K562 (cell line): Measurements from ENCODE around the gene RTP5. TPM values are rescaled to one million over a fixed set of nuclear protein-coding genes. Genes with fewer than 3 reads are reported as not detected.

Source experiments
- ATAC-seq: fragments of 200-7000 bp; cut with Tn5 transposase; 3 replicates; pipeline ENCODE4 v1.9.1; 2020; ENCODE audit warnings: moderate library complexity
- BruUV-seq: library from RNA; stranded (reverse); fragments of 400-500 nt; replicated peaks from 2 replicates; lab custom pipeline; 2021; lab: Mats Ljungman, UMichigan
- CTCF ChIA-PET: fragments of 300-600 bp; formaldehyde crosslinking; extraction: SDS; loops from one replicate; lab custom pipeline; 2021; ENCODE audit warnings: low intra/inter-chr PET ratio; lab: Yijun Ruan, JAX
- POLR2A ChIA-PET: fragments of 300-600, 350-650 bp; sonication (Branson Sonifier 250); formaldehyde crosslinking; extraction: SDS; loops from one replicate; lab custom pipeline; 2021; ENCODE audit warnings: antibody characterized with exemption, inconsistent platforms; lab: Yijun Ruan, JAX
- DNase-seq, 4 experiments: peaks; one replicate each; pipeline versions ENCODE4 v3.0.0 to v3.0.0-alpha.2; 2011 to 2018; ENCODE audit warnings: low spot score in 3 of 4, mixed read lengths in 3 of 4; ENCODE audit errors: extremely low read depth in 1 of 4
- FAIRE-seq: peaks from 2 replicates; lab custom pipeline; 2011; peaks lifted over from hg19 to GRCh38; lab: Jason Lieb, UNC
- H2AFZ ChIP-seq: 2 replicates; pipeline ENCODE4 v1.6.0; 2011; ENCODE audit warnings: low read depth, low read length, control low read depth, inconsistent platforms
- H3K27ac ChIP-seq: fragments of 200-600 bp; 3 replicates; pipeline ENCODE4 v1.8.0; 2011; ENCODE audit warnings: low read depth, mild to moderate bottlenecking, control low read depth, inconsistent platforms, low read length, moderate library complexity, mixed read lengths; ENCODE audit errors: extremely low read depth
- H3K27me3 ChIP-seq, 2 experiments: fragments of 300-600 bp in 1 of 2; 2 replicates in 1 of 2; 3 replicates in 1 of 2; pipeline versions ENCODE4 v1.6.0 to v1.8.0; 2011; ENCODE audit warnings: inconsistent platforms in 2 of 2, low read length in 2 of 2, mild to moderate bottlenecking in 1 of 2, mixed read lengths in 1 of 2, moderate library complexity in 1 of 2; ENCODE audit not compliant: control insufficient read depth in 2 of 2, insufficient read depth in 2 of 2
- H3K36me3 ChIP-seq: fragments of 300-600 bp; 3 replicates; pipeline ENCODE4 v1.8.0; 2011; ENCODE audit warnings: mild to moderate bottlenecking, low read length, inconsistent platforms; ENCODE audit not compliant: control insufficient read depth, insufficient read depth
- H3K4me1 ChIP-seq, 2 experiments: fragments of 200-600 bp in 1 of 2; replicated peaks in 1 of 2; 2 replicates in 1 of 2; 3 replicates in 1 of 2; pipeline versions ENCODE4 v1.5.1 to v1.8.0; 2011; ENCODE audit warnings: inconsistent platforms in 2 of 2, low read length in 2 of 2, mild to moderate bottlenecking in 1 of 2, mixed read lengths in 1 of 2, moderate library complexity in 1 of 2; ENCODE audit not compliant: control insufficient read depth in 2 of 2, insufficient read depth in 2 of 2
- H3K4me2 ChIP-seq: 2 replicates; pipeline ENCODE4 v1.6.1; 2011; ENCODE audit warnings: low read length, control low read depth, inconsistent platforms, mixed read lengths; ENCODE audit not compliant: insufficient read depth
- H3K4me3 ChIP-seq: fragments of 200-600 bp; sonication (generic), shearing (Covaris generic); 2 replicates; pipeline ENCODE4 v1.5.1; 2016; ENCODE audit warnings: control low read depth, inconsistent platforms
- H3K79me2 ChIP-seq: fragments of 200-600 bp; 3 replicates; pipeline ENCODE4 v1.8.0; 2011; ENCODE audit warnings: low read length, inconsistent platforms; ENCODE audit not compliant: control insufficient read depth, insufficient read depth
- H3K9ac ChIP-seq, 2 experiments: 2 replicates each; pipeline versions ENCODE4 v1.6.0 to v1.6.1; 2011; ENCODE audit warnings: low read depth in 2 of 2, low read length in 2 of 2, control low read depth in 1 of 2, inconsistent platforms in 1 of 2, mild to moderate bottlenecking in 1 of 2, mixed read lengths in 1 of 2; ENCODE audit not compliant: insufficient read depth in 1 of 2
- H3K9me1 ChIP-seq: one replicate; pipeline ENCODE4 v1.6.0; 2011; ENCODE audit warnings: inconsistent platforms, mild to moderate bottlenecking, low read length, moderate library complexity; ENCODE audit not compliant: control insufficient read depth, insufficient read depth
- H3K9me3 ChIP-seq: replicated peaks from 2 replicates; pipeline ENCODE4 v1.5.1; 2011; ENCODE audit warnings: low read depth, low read length, inconsistent platforms; ENCODE audit not compliant: control insufficient read depth, insufficient read depth
- H4K20me1 ChIP-seq: replicated peaks from 2 replicates; pipeline ENCODE4 v1.6.1; 2011; ENCODE audit warnings: low read length, inconsistent platforms, mixed read lengths; ENCODE audit not compliant: control insufficient read depth, insufficient read depth
- CBX3 ChIP-seq, 2 experiments: IDR thresholded peaks; 1 replicate in 1 of 2; 2 replicates in 1 of 2; pipeline ENCODE4 v1.6.1; 2012; ENCODE audit warnings: inconsistent platforms in 2 of 2, low read length in 2 of 2, borderline replicate concordance in 1 of 2, control low read depth in 1 of 2
- KAT8 ChIP-seq: fragments of 450-650 bp; IDR thresholded peaks from 2 replicates; pipeline ENCODE4 v1.6.1; 2016; ENCODE audit warnings: low read depth, mild to moderate bottlenecking
- RBM15 ChIP-seq: fragments of 200-400 bp; formaldehyde crosslinking; IDR thresholded peaks from 2 replicates; pipeline ENCODE4 v1.6.1; 2018; ENCODE audit warnings: mild to moderate bottlenecking, low read length, moderate library complexity; ENCODE audit not compliant: insufficient read depth
- TRIM28 ChIP-seq: fragments of 450-650 bp; IDR thresholded peaks from 2 replicates; pipeline ENCODE4 v1.6.1; 2017
- ZFP1 ChIP-seq: fragments of 450-650 bp; formaldehyde crosslinking; IDR thresholded peaks from 2 replicates; pipeline ENCODE4 v1.4.0; 2020; ENCODE audit warnings: mild to moderate bottlenecking, mixed read lengths
- ZNF280A ChIP-seq: fragments of 450-650 bp; IDR thresholded peaks from 2 replicates; pipeline ENCODE4 v1.6.1; 2018; ENCODE audit warnings: mild to moderate bottlenecking, low read depth; ENCODE audit not compliant: partially characterized antibody
- WGBS: fragments of 100-300 bp; shearing (Covaris generic); methylation state at CpG from one replicate; pipeline ENCODE4 v1.1.6; 2016; ENCODE audit warnings: low coverage, mixed read lengths; ENCODE audit not compliant: insufficient coverage; ENCODE audit errors: missing lambda C conversion rate; 5-methylcytosine and 5-hydroxymethylcytosine counted together
- in situ Hi-C: fragments of 300-500 bp; cut with MboI; formaldehyde crosslinking; loops from 4 replicates; pipeline ENCODE4 v1.15.0; 2018; ENCODE audit warnings: inconsistent platforms, mixed read lengths
- intact Hi-C: fragments of 100-400 bp; cut with micrococcal nuclease; formaldehyde crosslinking; loops from 2 replicates; pipeline ENCODE4 v1.14.2; 2022
- polyA plus RNA-seq, 8 experiments: library from polyadenylated mRNA; depleted of rRNA in 4 of 8; stranded (reverse) in 5 of 8; unstranded in 3 of 8; fragments of >200 nt; fragmentation: Nextera tagmentation in 2 of 8; fragmentation: Illumina TruSeq in 1 of 8; extraction: Ambion mirVana in 2 of 8; extraction: Trizol in 1 of 8; gene quantifications; 2 replicates each; pipeline versions ENCODE4 v1.2.1 to v1.2.3, GENCODE V29; 2011 to 2014; ENCODE audit warnings: inconsistent platforms in 1 of 8, missing spikeins in 1 of 8
- total RNA-seq, 7 experiments: library from RNA; depleted of rRNA in 6 of 7; stranded (reverse); fragments of >200 nt in 6 of 7; fragmentation: Illumina TruSeq in 2 of 7; extraction: Trizol in 2 of 7; gene quantifications; 2 replicates each; pipeline versions ENCODE4 v1.2.1 to v1.2.3, GENCODE V29; 2011 to 2021; ENCODE audit warnings: low replicate concordance in 1 of 7

RTP5 gene
- total and polyA plus RNA-seq, 9 of the 15 experiments (the other 6 are each of a cell fraction or from before 2014, with no cell fraction given): not detected

- Histone ChIP-seq H3K9me3 (peaks cover 8% of the 10 kb centered on the region; the same call in 1 of the 2 replicates), H3K9ac (no peak overlapping the region), H3K9me1 (no peaks in the 10 kb centered on the region), H3K27ac (no peak overlapping the region), H3K4me1 (peaks cover 8 to 10% of the 10 kb centered on the region in 2 experiments; a peak in 4 of 5 replicates), H3K79me2 (no peaks in the 10 kb centered on the region), H3K36me3 (no peaks in the 10 kb centered on the region), H3K4me2 (no peak overlapping the region), H4K20me1 (no peaks in the 10 kb centered on the region), H2AFZ (no peak overlapping the region), H3K27me3 (no peaks in the 10 kb centered on the region), H3K4me3 (no peak overlapping the region)
- BruUV-seq: no TSS peak
- DNase-seq: no peak
- intact Hi-C loops (no loop called here), in situ Hi-C loops (no loop called here)
- ATAC-seq: no peak
- POLR2A ChIA-PET: no interaction called here
- CTCF ChIA-PET: no interaction called here
- whole genome bisulfite sequencing: 4% methylated on average over 2 of the region's 2 CpGs
- FAIRE-seq: no peak
- peak; percentile 85 for TF ChIP-seq TRIM28
- TF ChIP-seq CBX3 (IDR thresholded peaks at IDR 0.05; ENCODE audit: borderline replicate concordance in 1 of 2, low read length in 2 of 2): peak in 1 of 2 experiments; percentile 93; a peak in 2 of 3 replicates
- TF ChIP-seq ZNF280A: peak; percentile 59
- TF ChIP-seq ZFP1: peak; percentile 75; the same call in 1 of the 2 replicates
- no peak for TF ChIP-seq KAT8
- no peak for TF ChIP-seq RBM15
Measured at GRCh38 chr2:241827394-241827793, 42.1 kb upstream of the RTP5 start.
